GM20431 (cell line): ENCODE measurements around the gene ATL3.
"Not testable (repeated sequence)": the region's sequence is repeated elsewhere in the genome, so short reads cannot be mapped to it uniquely, and the experiment has no call there.

Experiments used
- in situ Hi-C: fragments of 300-500 bp; cut with MseI, MboI; formaldehyde crosslinking; loops from one replicate; pipeline ENCODE4 v1.15.0; 2020; ENCODE audit warnings: low sequenced_read_pairs; ENCODE audit not compliant: unreplicated experiment

The ATL3 gene

GRCh38 chr11:63598556-63598955, 72.6 kb downstream of the ATL3 start:
- in situ Hi-C loops = no loop called here

- in situ Hi-C loops = no loop called here
Observed at GRCh38 chr11:63595296-63595695, 75.9 kb downstream of the ATL3 start.

- in situ Hi-C loops = no loop called here
Observed at GRCh38 chr11:63592975-63593395, 78.2 kb downstream of the ATL3 start.

- in situ Hi-C loops = no loop called here
Observed at GRCh38 chr11:63590024-63590788, 81.0 kb downstream of the ATL3 start.

GRCh38 chr11:63589000-63589399, 82.2 kb downstream of the ATL3 start:
- in situ Hi-C loops = no loop called here

- in situ Hi-C loops = no loop called here
Observed at GRCh38 chr11:63586451-63587166, 84.6 kb downstream of the ATL3 start.

GRCh38 chr11:63583357-63583677, 87.9 kb downstream of the ATL3 start:
- in situ Hi-C loops = no loop called here

- in situ Hi-C loops = not testable (repeated sequence)
Observed at GRCh38 chr11:63581224-63581623, 90.0 kb downstream of the ATL3 start.

- in situ Hi-C loops = not testable (repeated sequence)
Observed at GRCh38 chr11:63578882-63579281, 92.3 kb downstream of the ATL3 start.

GRCh38 chr11:63574856-63575602, 96.1 kb downstream of the ATL3 start:
- in situ Hi-C loops = no loop called here
